Rectal smooth muscle tissue (tissue), 1 donor: Measurements from ENCODE around the gene TARM1.
"Not testable (repeated sequence)": the region's sequence is repeated elsewhere in the genome, so short reads cannot be mapped to it uniquely, and the experiment has no call there.

ENCODE experiments used
- H3K27ac ChIP-seq: one replicate; pipeline ENCODE4 v1.7.0; 2013; ENCODE audit warnings: low read depth, low read length, inconsistent platforms
- H3K27me3 ChIP-seq: one replicate; pipeline ENCODE4 v1.7.0; 2013; ENCODE audit warnings: low read length; ENCODE audit not compliant: control insufficient read depth, insufficient read depth
- H3K36me3 ChIP-seq: one replicate; pipeline ENCODE4 v1.7.0; 2013; ENCODE audit warnings: low read length; ENCODE audit not compliant: control insufficient read depth, insufficient read depth
- H3K4me1 ChIP-seq: one replicate; pipeline ENCODE4 v1.7.0; 2013; ENCODE audit warnings: low read length; ENCODE audit not compliant: control insufficient read depth, insufficient read depth
- H3K4me3 ChIP-seq: one replicate; pipeline ENCODE4 v1.7.0; 2013; ENCODE audit warnings: low read length
- H3K9ac ChIP-seq: one replicate; pipeline ENCODE4 v1.7.0; 2013; ENCODE audit warnings: low read length

TARM1 gene

DNA sequence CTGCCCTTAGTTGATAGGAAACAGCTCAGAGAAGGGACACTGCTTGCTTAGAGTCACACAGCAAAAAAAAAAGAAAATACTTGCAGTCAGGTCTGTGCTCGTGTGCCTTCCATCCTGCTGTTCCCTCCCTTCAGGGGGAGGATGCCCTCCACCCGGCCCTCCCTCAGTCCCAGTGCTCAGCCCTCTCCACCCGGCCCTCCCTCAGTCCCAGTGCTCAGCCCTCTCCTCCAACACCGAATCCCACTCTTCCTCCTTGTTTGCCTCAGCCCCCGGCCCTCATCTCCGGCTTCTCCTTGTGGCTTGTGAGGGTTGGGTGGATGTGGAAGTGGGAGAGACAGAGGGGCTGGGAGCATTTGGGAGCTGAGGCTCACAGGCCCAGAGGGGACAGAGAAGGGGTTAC is 28.5 kb upstream of the TARM1 start:
- peaks cover 42% of the 10 kb centered on the region for H3K36me3 ChIP-seq
- no peaks in the 10 kb centered on the region for H3K27me3 ChIP-seq
- peaks cover 5% of the 10 kb centered on the region for H3K4me1 ChIP-seq
- H3K4me3 ChIP-seq, result no peak overlapping the region
- no peak overlapping the region for H3K9ac ChIP-seq
- H3K27ac ChIP-seq, result no peak overlapping the region

DNA sequence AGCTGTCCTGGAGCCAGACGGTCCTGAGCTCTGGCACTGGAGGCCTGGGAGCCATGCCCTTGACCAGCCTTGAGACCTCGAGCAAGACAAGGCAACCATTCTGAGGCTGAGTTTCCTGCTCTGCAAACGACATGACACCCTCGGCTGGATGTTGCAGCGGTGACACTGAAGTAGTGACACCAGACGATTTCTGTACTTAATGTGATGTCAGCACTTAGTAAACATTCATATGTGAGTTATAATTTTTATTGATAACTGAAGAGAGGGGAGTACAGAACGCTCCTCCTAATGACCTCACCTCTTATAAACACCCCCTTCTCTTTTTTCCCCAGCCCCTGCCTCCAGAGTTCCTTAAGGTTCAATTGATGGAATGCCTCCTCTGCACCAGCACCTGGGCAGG is 27.3 kb upstream of the TARM1 start:
- Histone ChIP-seq H3K36me3 (peaks cover 42% of the 10 kb centered on the region), H3K27me3 (no peaks in the 10 kb centered on the region), H3K4me3 (no peak overlapping the region), H3K9ac (no peak overlapping the region), H3K27ac (no peak overlapping the region), H3K4me1 (peaks cover under 1% of the 10 kb centered on the region)

DNA sequence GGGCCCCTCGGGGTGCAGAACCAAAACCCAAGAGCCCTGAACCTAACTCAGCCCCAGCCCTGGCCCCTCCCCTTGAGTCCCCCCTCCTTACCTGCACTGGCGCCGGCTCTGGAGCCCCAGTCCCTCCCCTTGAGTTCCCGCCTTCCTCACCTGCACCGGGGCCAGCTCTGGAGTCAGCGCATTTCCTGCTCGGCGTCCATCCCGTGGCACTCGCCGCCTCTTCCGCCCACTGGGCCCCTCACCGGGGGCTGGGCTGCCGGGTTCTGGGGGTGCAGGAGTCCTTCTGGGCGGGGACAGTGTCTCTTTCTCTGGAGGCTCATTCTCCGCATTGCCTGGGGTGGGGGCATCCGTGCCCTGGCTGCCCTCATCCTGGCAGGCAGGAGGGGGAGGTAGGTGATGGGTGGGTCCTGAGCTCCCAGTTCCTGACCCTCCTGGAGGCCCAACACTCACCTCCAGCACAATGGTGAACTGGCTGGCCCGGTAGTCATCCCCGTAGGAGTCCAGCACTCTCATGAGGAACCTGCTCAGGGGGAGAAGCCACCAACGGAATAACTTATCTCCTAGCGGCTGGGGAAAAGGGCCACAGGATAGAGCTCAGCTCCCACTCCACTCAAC is 26.8 kb upstream of the TARM1 start:
- Histone ChIP-seq H3K4me1 (peaks cover 2% of the 10 kb centered on the region), H3K27me3 (no peaks in the 10 kb centered on the region), H3K36me3 (peaks cover 42% of the 10 kb centered on the region), H3K9ac (no peak overlapping the region), H3K4me3 (no peak overlapping the region), H3K27ac (no peak overlapping the region)

DNA sequence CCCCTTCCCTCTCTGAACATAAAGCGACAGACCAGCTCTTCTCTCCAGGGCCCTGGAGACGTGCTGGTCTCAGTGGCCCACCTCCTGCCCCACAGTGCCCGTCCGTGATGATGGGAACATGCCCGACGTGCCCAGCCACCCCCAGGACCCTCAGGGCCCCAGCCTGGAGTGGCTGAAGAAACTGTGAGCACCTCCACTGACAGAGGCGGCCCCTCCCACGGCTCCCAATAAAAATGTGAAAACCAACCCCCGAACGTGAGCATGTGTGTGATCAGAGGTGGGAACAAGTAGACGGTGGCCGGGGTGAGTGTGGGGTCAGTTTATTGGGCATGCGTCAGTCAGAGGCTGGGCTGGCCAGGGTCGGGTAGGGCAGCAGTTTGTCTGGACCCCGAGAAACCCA is 25.6 kb upstream of the TARM1 start:
- no peak overlapping the region for H3K4me3 ChIP-seq
- H3K36me3 ChIP-seq, result peaks cover 42% of the 10 kb centered on the region
- H3K27me3 ChIP-seq, result no peaks in the 10 kb centered on the region

DNA sequence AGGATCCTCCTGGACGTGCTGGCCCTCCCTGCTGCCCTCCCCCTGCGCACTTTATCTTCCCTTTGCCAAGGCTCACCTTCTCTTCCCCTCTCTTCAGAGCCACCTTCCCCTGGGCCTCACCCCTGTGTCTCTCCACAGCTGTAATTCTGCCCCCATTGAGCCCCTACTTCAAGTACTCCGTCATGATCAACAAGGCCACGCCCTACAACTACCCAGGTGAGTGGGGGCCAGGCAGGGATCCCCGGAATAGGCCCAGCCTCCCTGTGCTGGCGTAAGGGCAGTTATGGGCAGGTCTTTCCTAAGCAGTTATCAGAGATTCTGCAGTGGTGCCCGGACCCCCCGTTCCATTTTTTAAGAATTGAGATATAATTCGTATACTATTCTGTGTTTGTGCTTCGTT is 24.6 kb upstream of the TARM1 start:
- Histone ChIP-seq H3K36me3 (peaks cover 38% of the 10 kb centered on the region), H3K27ac (no peak overlapping the region), H3K27me3 (no peaks in the 10 kb centered on the region), H3K4me3 (no peak overlapping the region), H3K4me1 (peaks cover 2% of the 10 kb centered on the region), H3K9ac (no peak overlapping the region)

More for the DNA sequence above, 25.6 kb upstream of the TARM1 start:
- no peak overlapping the region for H3K9ac ChIP-seq
- H3K27ac ChIP-seq, result no peak overlapping the region
- H3K4me1 ChIP-seq, result peaks cover 2% of the 10 kb centered on the region

DNA sequence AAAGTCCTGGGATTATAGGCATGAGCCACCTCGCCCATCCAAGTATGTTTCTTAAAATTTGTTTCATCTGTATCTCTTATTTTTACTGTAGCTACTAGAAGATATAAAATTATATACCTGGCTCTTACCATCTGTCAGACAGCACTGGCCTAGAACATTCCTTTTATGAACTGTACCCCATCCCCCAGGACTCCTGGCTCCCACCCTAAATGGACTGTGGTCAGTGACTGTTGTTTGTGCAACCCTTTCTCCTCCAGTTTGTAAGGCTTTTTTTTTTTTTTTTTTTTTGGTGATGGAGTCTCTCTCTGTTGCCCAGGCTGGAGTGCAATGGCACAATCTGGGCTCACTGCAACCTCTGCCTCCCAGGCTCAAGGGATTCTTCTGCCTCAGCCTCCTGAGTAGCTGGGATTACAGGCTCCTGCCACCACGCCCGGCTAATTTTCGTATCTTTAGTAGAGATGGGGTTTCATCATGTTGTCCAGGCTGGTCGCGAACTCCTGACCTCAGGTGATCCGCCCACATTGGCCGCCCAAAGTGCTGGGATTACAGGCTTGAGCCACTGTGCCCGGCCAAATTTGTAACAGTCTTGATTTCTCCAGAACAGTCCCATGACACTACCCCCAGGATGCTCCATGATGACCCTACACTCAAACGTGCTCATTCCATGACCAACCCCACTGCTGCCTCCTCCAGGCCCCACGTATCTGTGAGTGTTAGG is 24.0 kb upstream of the TARM1 start:
- H3K27ac ChIP-seq, result no peak overlapping the region
- no peak overlapping the region for H3K9ac ChIP-seq
- H3K4me1 ChIP-seq, result peaks cover 2% of the 10 kb centered on the region
- H3K36me3 ChIP-seq, result peaks cover 36% of the 10 kb centered on the region
- H3K4me3 ChIP-seq, result no peak overlapping the region
- no peaks in the 10 kb centered on the region for H3K27me3 ChIP-seq

DNA sequence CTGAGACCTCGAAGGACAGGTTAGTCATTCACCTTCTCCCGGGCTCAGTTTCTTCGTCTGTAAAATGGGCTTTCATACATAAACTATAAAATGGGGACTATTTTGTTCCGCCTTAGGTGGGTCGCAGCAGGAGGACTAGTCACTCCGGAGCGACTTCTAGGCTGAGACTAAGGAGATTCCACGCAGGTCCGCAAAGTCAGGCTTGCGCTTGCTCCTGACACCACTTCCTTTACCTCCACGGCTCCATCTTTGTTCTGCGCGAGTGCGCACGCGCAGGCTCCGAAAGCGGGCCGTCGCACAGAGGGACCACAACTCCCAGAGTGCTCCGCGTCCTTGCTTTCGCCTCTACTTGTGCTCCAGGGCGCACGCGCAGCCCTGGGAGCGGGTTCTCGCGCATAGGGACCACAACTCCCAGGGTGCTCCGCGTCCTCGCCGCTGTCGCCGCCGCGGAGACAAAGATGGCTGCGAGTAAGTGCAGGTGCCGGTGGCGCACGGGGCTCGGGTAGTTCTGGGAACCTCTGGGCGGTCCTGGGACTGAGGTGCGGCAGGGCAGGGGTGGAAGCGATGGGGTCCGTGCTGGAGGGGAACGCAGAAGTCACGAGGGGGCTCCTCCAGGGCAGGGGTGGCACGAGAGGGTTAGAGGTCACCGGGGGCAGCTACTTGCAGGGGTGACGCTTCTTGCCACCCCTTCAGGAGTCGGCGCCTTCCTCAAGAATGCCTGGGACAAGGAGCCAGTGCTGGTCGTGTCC is 21.4 kb upstream of the TARM1 start, which contains the start of gene NDUFA3:
NDUFA3 (plus strand) TSS at position 435 of the 749 bp plus-strand sequence; CDS start at position 459, 24 bp downstream.
- Histone ChIP-seq H3K27me3 (no peaks in the 10 kb centered on the region), H3K9ac (peak within 1 kb of the TSS; percentile 59), H3K36me3 (peaks cover 15% of the 10 kb centered on the region), H3K4me3 (peak within 1 kb of the TSS; percentile 93), H3K4me1 (peaks cover 2% of the 10 kb centered on the region), H3K27ac (peak within 1 kb of the TSS; percentile 55)

DNA sequence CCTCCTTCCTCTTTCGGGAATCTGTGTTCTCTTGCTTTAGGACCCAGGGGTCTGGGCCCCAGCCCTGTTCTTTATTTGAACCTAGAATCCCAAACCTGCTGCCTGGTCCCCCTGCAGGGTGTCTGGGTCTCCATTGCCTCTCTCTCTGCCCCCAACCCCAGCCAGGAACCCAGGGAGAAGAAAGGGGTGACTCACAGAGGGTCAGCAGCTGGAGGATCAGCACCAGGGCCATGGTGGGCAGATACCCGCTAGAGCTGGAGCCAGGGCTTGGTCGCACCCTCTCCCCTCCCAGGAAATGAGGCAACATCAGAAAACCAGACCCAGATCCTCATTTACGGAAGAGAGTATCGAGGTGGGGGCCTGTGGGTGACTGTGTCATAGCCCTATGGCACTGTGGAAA is 19.4 kb upstream of the TARM1 start, which contains the start of gene OSCAR:
OSCAR (minus strand) TSS at position 243 of the 400 bp plus-strand sequence; CDS start at position 232, 11 bp downstream.
- Histone ChIP-seq H3K27ac (no peak within 1 kb of the TSS), H3K4me3 (no peak within 1 kb of the TSS), H3K27me3 (peaks cover 7% of the 10 kb centered on the region), H3K4me1 (peaks cover 4% of the 10 kb centered on the region), H3K9ac (no peak within 1 kb of the TSS), H3K36me3 (peaks cover under 1% of the 10 kb centered on the region)

DNA sequence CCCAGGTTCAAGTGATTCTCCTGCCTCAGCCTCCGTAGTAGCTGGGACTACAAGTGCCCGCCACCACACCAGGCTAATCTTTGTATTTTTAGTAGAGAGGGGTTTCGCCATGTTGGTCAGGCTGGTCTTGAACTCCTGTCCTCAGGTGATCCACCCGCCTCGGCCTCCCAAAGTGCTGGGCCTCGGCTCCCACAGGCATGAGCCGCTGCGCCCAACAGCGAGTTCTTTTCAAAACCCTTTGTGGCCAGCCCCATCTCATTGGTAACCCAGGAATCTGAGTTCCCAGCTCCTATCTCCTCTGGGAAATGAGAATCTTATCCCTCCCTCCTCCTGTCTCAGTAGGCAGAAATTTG is 18.7 kb upstream of the TARM1 start:
- H3K36me3 ChIP-seq, H3K27me3 ChIP-seq, H3K27ac ChIP-seq, H3K9ac ChIP-seq, H3K4me3 ChIP-seq, H3K4me1 ChIP-seq: not testable (repeated sequence)

DNA sequence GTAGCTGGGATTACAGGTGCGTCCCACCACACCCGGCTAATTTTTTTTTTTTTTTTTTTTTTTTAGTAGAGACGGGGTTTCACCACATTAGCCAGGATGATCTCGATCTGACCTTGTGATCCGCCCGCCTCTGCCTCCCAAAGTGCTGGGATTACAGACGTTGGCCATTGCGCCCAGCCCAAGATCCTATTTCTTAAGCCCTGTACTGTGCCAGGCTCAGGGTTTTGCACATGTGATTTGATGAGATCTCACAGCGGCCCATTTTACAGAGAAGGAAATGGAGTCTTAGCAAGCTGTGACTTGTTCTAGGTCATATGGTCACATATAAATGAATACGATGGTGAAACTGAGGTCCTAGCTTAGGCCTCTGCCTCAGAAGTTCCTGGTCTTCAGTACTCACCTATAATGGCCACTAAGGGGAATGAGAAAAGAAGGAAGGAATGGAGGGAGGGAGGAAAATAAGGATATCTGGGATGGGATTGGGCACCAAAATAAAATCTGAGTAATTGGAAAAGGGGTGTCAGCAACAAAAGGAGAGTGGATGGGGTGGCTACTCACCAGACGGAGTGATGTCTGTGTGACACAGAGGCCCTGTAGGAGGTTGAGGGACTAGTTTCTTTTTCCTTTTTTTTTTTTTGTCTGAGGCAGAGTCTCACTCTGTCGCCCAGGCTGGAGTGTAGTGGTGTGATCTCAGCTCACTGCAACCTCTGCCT is 18.2 kb upstream of the TARM1 start:
- H3K4me3 ChIP-seq, result no peak overlapping the region
- H3K27me3 ChIP-seq, result peaks cover 15% of the 10 kb centered on the region
- H3K36me3 ChIP-seq, result no peaks in the 10 kb centered on the region
- no peak overlapping the region for H3K9ac ChIP-seq
- no peak overlapping the region for H3K27ac ChIP-seq
- H3K4me1 ChIP-seq, result peaks cover 5% of the 10 kb centered on the region

DNA sequence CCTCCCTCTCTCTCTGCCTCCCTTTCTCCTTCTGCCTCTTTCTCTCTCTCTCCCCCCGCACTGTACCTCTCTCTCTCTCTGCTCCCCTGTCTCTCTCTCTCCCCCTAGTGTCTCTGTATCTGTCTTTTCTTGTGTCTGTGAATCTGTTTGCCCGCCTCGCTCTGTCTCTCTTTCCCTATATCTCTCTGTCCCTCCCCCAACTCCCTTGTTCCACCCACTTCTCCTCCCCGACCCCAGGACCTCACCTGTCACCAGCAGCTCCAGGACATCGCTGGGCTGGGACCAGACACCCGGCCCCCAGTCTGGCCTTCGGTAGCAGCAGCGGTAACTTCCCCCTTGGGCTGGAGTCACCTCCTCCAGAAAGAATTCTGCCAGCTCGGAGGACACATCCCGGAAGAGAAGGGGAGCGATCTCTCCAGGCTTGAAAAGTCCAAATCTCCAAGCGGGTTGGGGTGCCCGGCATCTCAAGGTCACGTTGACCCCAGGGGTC is 15.5 kb upstream of the TARM1 start:
- H3K27me3 ChIP-seq, result peaks cover 15% of the 10 kb centered on the region
- H3K9ac ChIP-seq, result no peak overlapping the region
- peaks cover 3% of the 10 kb centered on the region for H3K4me1 ChIP-seq
- H3K27ac ChIP-seq, result no peak overlapping the region
- H3K4me3 ChIP-seq, result peak overlapping the region; percentile 41
- no peaks in the 10 kb centered on the region for H3K36me3 ChIP-seq
